Small intestine (tissue), 7 donors: ENCODE results near the gene DSTYK. TPM values are rescaled to one million over a fixed set of nuclear protein-coding genes. Genes with fewer than 3 reads are reported as not detected.
"Not testable (repeated sequence)": the region's sequence is repeated elsewhere in the genome, so short reads cannot be mapped to it uniquely, and the experiment has no call there.

Experiments
- DNase-seq, 2 donors: peaks; one replicate each; pipeline versions ENCODE4 v3.0.0 to v3.0.0-alpha.2; 2013
- FAIRE-seq: peaks from 2 replicates; lab custom pipeline; 2012; peaks lifted over from hg19 to GRCh38; lab: Jason Lieb, UNC
- H3K27ac ChIP-seq, 3 donors: one replicate each; pipeline ENCODE4 v1.5.1; 2013; ENCODE audit warnings: low read length in 2 of 3, mild to moderate bottlenecking in 2 of 3, control low read depth in 1 of 3, inconsistent platforms in 1 of 3, low read depth in 1 of 3, moderate library complexity in 1 of 3
- H3K27me3 ChIP-seq, 3 donors: one replicate each; pipeline ENCODE4 v1.6.1; 2013; ENCODE audit warnings: low read length in 3 of 3, inconsistent platforms in 1 of 3; ENCODE audit not compliant: control insufficient read depth in 3 of 3, insufficient read depth in 3 of 3
- H3K36me3 ChIP-seq, 3 donors: one replicate each; pipeline ENCODE4 v1.6.1; 2013; ENCODE audit warnings: low read length in 3 of 3, inconsistent platforms in 1 of 3, low read depth in 1 of 3, mild to moderate bottlenecking in 1 of 3, moderate library complexity in 1 of 3; ENCODE audit not compliant: control insufficient read depth in 3 of 3, insufficient read depth in 2 of 3
- H3K4me1 ChIP-seq, 3 donors: one replicate each; pipeline ENCODE4 v1.6.1; 2013; ENCODE audit warnings: low read length in 2 of 3, inconsistent platforms in 1 of 3, low read depth in 1 of 3, mild to moderate bottlenecking in 1 of 3, moderate library complexity in 1 of 3; ENCODE audit not compliant: control insufficient read depth in 3 of 3, insufficient read depth in 2 of 3
- H3K4me3 ChIP-seq, 3 donors: one replicate each; pipeline ENCODE4 v1.5.1; 2013; ENCODE audit warnings: low read length in 3 of 3, control low read depth in 1 of 3, inconsistent platforms in 1 of 3, low read depth in 1 of 3, mild to moderate bottlenecking in 1 of 3, moderate library complexity in 1 of 3
- H3K9me3 ChIP-seq, 2 donors: one replicate each; pipeline ENCODE4 v1.6.1; 2013; ENCODE audit warnings: low read depth in 1 of 2, low read length in 1 of 2; ENCODE audit not compliant: control insufficient read depth in 2 of 2, insufficient read depth in 1 of 2
- WGBS, 3 donors: extraction: QIAGEN DNeasy Blood & Tissue Kit; methylation state at CpG; one replicate each; pipeline ENCODE4 v1.1.7; 2013; 5-methylcytosine and 5-hydroxymethylcytosine counted together
- polyA plus RNA-seq, 4 donors: library from polyadenylated mRNA; stranded (reverse) in 3 of 4; unstranded in 1 of 4; fragments of 200-250 nt in 3 of 4; fragments of 120-200 nt in 1 of 4; gene quantifications; one replicate each; pipeline versions ENCODE4 v1.2.1 to v1.2.3, GENCODE V29; 2013
- donor health status: healthy with polysubstance abuse.
- donor health status: control.
- donor health status: control.
- donor health status: Bipolar disorder and iron deficiency.
- donor health status: healthy.

The DSTYK gene
- polyA plus RNA-seq, 4 donors, result 1.1 to 4.8 (median 2.3) TPM

DNA sequence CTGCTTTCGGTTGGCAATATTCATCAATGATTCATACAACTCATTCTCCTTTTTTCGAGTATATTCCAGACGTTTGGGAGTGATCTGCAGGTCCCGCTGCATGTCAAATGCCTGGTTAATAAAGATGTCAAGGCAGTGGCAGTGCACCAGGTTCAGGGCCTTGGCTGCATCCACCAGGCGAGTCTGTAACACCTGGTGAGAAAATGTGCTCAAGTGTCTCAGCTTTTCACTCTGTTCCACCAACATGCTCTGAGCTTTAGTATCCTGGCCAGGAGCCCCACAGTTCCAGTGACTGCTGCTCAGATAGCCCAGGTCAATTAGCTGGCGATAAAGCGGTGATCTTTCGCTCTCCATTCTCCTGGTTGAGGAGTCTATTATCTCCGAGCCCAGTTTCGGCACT lies 42.3 kb downstream of the DSTYK start:
- Histone ChIP-seq H3K4me3 (no peak overlapping the region), H3K4me1 (no peaks in the 10 kb centered on the region), H3K27ac (no peak overlapping the region), H3K9me3 (no peaks in the 10 kb centered on the region), H3K36me3 (peaks cover 0 to 18% (median 1%) of the 10 kb centered on the region in 3 donors), H3K27me3 (no peaks in the 10 kb centered on the region)
- DNase-seq (no peak), FAIRE-seq (no peak)
- WGBS, 3 donors, result 93 to 94% (median 93%) methylated on average over 10 of the region's 10 CpGs

GRCh38 chr1:205168291-205168690 lies 43.2 kb downstream of the DSTYK start:
- Histone ChIP-seq H3K36me3 (peaks cover 0 to 24% (median 4%) of the 10 kb centered on the region in 3 donors), H3K4me3 (no peak overlapping the region), H3K27me3 (no peaks in the 10 kb centered on the region), H3K9me3 (no peaks in the 10 kb centered on the region), H3K27ac (no peak overlapping the region), H3K4me1 (no peaks in the 10 kb centered on the region)
- DNase-seq (no peak), FAIRE-seq (no peak)
- 74 to 94% (median 91%) methylated on average over 1 of the region's 1 CpG for WGBS, 3 donors

GRCh38 chr1:205162301-205162700 lies 49.2 kb downstream of the DSTYK start:
- no peaks in the 10 kb centered on the region for H3K4me1 ChIP-seq
- H3K4me3 ChIP-seq, result no peak overlapping the region
- FAIRE-seq (no peak), DNase-seq (no peak)
- 88 to 100% (median 90%) methylated on average over 1 of the region's 1 CpG for WGBS, 3 donors
- H3K9me3 ChIP-seq, result peaks cover 0 to 1% of the 10 kb centered on the region in 2 donors
- H3K27ac ChIP-seq, result no peak overlapping the region
- H3K27me3 ChIP-seq, result no peaks in the 10 kb centered on the region
- peaks cover 23 to 38% (median 27%) of the 10 kb centered on the region in 3 donors for H3K36me3 ChIP-seq

DNA sequence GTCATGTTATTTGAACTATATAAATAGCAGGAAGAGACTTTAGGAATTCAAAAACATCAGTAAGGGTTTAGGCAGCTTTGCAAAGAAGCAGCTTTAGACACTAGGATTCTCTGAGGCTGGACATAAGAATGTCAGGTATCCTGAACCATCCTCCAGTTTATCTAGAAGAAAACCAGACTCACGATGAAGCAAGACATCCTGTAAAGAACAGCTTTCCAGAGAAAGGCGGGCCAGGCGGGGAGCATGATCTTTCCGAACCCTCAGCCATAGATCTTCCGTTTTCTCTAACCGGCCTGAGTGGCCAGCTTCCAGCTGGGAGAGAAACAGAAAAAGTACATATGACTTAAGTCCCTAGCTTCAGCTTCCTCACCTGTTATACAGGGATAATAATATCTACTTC lies 50.4 kb downstream of the DSTYK start:
- whole genome bisulfite sequencing, 3 donors, result 96 to 99% (median 98%) methylated on average over 6 of the region's 6 CpGs
- no peak for DNase-seq
- Histone ChIP-seq H3K27ac (no peak overlapping the region), H3K36me3 (peaks cover 31 to 41% (median 33%) of the 10 kb centered on the region in 3 donors), H3K27me3 (no peaks in the 10 kb centered on the region), H3K4me1 (no peaks in the 10 kb centered on the region), H3K9me3 (peaks cover 1 to 8% of the 10 kb centered on the region in 2 donors), H3K4me3 (no peak overlapping the region)
- no peak for FAIRE-seq

DNA sequence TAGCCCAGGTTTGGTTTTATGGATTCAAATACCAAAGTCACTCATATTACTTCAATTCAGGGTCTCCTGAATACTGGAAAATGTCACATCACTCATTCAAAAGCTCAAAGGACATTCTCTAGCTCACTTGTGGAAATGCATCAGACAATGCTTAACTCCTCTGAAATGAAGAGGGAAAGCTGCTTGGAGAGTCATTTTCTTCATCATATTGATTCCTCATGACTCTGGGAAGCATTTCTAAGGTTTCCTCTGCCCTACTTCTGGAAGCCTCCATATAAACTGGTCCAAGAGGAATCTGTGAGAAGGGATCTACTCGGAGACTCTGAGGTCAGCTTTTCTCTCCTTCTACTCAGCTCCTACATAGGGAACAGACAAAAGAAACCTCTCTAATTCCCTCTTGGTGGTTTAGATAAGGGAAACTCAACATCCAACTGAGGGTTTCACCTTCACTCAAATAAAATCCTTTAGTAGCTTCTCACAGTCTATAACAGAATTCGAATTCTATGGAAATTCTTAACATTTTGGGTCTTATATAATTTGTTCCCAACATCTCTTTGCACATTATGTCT lies 53.4 kb downstream of the DSTYK start:
- FAIRE-seq (no peak), DNase-seq (no peak)
- Histone ChIP-seq H3K4me1 (no peaks in the 10 kb centered on the region), H3K36me3 (peaks cover 29 to 45% (median 36%) of the 10 kb centered on the region in 3 donors), H3K4me3 (no peak overlapping the region), H3K9me3 (peaks cover 2 to 16% of the 10 kb centered on the region in 2 donors), H3K27me3 (no peaks in the 10 kb centered on the region), H3K27ac (no peak overlapping the region)
- 87 to 98% (median 93%) methylated on average over 2 of the region's 2 CpGs for WGBS, 3 donors

- peaks cover 2 to 16% of the 10 kb centered on the region in 2 donors for H3K9me3 ChIP-seq
- H3K27me3 ChIP-seq, DNase-seq, FAIRE-seq, H3K4me3 ChIP-seq, H3K4me1 ChIP-seq, H3K27ac ChIP-seq: not testable (repeated sequence)
- 85 to 98% (median 96%) methylated on average over 3 of the region's 3 CpGs for WGBS, 3 donors
- peaks cover 21 to 38% (median 21%) of the 10 kb centered on the region in 3 donors for H3K36me3 ChIP-seq
Measured at GRCh38 chr1:205155665-205156377, 55.7 kb downstream of the DSTYK start.

GRCh38 chr1:205152505-205152904 lies 59.0 kb downstream of the DSTYK start:
- Histone ChIP-seq H3K4me1 (no peaks in the 10 kb centered on the region), H3K27me3 (no peaks in the 10 kb centered on the region), H3K9me3 (peaks cover 2 to 16% of the 10 kb centered on the region in 2 donors), H3K4me3 (no peak overlapping the region), H3K36me3 (peaks cover 10 to 31% (median 11%) of the 10 kb centered on the region in 3 donors), H3K27ac (no peak overlapping the region)
- 94 to 100% (median 95%) methylated on average over 4 of the region's 4 CpGs for WGBS, 3 donors
- FAIRE-seq (no peak), DNase-seq (no peak)

DNA sequence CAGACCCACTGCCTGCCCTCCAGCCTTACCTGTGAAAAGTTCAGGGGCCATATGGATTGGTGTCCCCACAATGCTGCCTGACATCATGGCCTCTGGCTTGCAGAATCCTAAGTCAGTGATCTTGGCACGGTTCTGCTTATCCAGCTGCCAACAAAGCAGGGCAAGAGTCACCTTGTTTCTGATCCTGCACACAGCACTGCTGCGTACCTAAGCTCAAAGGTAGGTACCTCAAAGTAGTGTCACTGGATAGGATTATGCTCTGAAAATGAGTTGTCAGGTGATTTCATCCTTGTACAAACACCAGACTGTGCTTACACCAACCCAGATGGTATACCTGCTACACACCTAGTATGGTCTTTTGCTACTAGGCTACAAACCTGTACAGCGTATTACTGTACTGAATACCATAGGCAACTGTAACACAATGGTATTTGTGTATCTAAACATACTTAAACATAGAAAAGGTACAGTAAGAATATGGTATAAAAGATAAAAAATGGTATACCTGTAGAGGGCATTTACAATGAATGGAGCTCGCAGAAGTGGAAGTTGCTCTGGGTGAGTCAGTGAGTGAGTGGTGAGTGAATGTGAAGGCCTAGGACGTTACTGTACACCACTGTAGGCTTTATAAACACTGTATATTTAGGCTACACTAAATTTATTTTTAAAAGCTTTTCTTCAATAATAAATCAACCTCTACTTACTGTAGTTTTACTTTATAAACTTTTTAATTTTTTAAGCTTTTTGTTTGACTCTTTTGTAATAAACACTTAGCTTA lies 60.7 kb downstream of the DSTYK start:
- no peak overlapping the region for H3K27ac ChIP-seq
- no peak for DNase-seq
- H3K9me3 ChIP-seq, result peaks cover 0 to 6% of the 10 kb centered on the region in 2 donors
- no peaks in the 10 kb centered on the region for H3K27me3 ChIP-seq
- no peak for FAIRE-seq
- H3K4me3 ChIP-seq, result no peak overlapping the region
- no peaks in the 10 kb centered on the region for H3K4me1 ChIP-seq
- WGBS, 3 donors, result 71 to 94% (median 87%) methylated on average over 5 of the region's 5 CpGs
- peaks cover 4 to 28% (median 5%) of the 10 kb centered on the region in 3 donors for H3K36me3 ChIP-seq
